Measurements from ENCODE around the gene SLIT3.

DNA sequence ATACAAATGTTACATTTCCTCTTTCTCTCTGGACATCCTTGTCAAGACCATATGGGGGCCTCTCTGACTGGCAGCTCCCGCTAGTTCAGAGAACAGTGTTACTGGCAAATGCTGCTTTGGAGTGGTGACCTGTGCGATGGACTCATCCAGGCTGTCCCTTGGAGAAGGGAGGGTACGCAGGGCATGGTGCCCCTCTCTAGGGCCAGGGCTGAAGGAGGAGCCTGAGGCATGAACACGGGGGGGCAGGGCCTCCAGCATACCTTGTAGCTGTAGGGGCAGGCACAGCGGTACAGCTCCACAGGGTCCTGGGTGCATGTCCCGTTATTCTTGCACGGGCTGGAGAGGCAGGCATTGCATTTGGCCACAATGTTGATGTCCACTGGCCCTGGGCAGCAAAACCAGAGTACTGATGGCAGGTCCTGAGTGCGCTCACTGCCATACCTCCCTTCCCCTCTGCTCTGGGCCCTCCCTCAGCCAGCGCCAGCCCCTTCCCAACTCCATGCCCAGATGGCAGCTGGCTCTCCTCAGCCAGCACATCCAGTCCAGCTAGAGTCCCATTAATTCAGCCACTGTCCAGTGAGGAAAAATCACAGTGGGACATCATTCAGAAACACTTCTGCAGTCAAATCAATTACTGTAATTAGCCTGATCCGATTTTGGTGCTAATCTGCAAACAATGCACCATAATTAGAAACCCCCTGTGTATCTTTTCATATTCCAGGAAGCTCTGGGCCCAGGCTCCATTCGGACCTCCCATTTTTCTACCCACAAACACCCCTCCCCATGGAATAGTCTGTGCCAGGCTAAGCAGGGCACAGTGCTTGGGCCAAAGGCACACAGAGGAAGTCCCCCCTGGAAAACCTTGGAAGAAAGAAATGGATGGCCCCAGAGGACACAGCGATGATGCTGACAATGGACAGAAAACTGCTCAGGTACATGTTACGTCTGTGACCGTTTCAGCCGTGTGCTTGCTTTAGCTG is 592.9 kb downstream of the SLIT3 start:
- TF ChIP-seq POLR2A (IDR thresholded peaks at IDR 0.05; ENCODE audit: low read length) (no peak), GATA1 (IDR thresholded peaks at IDR 0.05; ENCODE audit: low read depth, low read length) (no peak)

All from erythroblast (primary cell).